Bronchial epithelial cell (primary cell): ENCODE data around the gene UGT1A3. TPM values are rescaled to one million over a fixed set of nuclear protein-coding genes. Genes with fewer than 3 reads are reported as not detected.

ENCODE experiments used
- DNase-seq: peaks from one replicate; pipeline ENCODE4 v3.0.0-alpha.2; 2010; ENCODE audit warnings: low read depth
- FAIRE-seq: peaks from 2 replicates; lab custom pipeline; 2011; peaks lifted over from hg19 to GRCh38; lab: Jason Lieb, UNC
- H3K27me3 ChIP-seq: 2 replicates; pipeline ENCODE4 v1.5.1; 2011; ENCODE audit warnings: low read length; ENCODE audit not compliant: control insufficient read depth, insufficient read depth
- H3K36me3 ChIP-seq: 2 replicates; pipeline ENCODE4 v1.5.1; 2011; ENCODE audit warnings: low read length; ENCODE audit not compliant: control insufficient read depth, insufficient read depth
- H3K4me3 ChIP-seq: 2 replicates; pipeline ENCODE4 v1.5.1; 2011; ENCODE audit warnings: mild to moderate bottlenecking, low read depth, low read length, control low read depth
- total RNA-seq: library from RNA; depleted of rRNA; stranded (reverse); fragments of >200 nt; gene quantifications from 2 replicates; pipeline ENCODE4 v1.2.1, GENCODE V29; 2014
- TF ChIP-seq, protein P1 (sequence below): IDR thresholded peaks from 2 replicates; pipeline ENCODE4 v1.5.1; 2011; ENCODE audit warnings: mild to moderate bottlenecking, moderate library complexity, low read length, control low read depth, inconsistent platforms; ENCODE audit not compliant: insufficient read depth, severe bottlenecking

The UGT1A3 gene
- total RNA-seq, 1 donor from 2014 or later = not detected

DNA sequence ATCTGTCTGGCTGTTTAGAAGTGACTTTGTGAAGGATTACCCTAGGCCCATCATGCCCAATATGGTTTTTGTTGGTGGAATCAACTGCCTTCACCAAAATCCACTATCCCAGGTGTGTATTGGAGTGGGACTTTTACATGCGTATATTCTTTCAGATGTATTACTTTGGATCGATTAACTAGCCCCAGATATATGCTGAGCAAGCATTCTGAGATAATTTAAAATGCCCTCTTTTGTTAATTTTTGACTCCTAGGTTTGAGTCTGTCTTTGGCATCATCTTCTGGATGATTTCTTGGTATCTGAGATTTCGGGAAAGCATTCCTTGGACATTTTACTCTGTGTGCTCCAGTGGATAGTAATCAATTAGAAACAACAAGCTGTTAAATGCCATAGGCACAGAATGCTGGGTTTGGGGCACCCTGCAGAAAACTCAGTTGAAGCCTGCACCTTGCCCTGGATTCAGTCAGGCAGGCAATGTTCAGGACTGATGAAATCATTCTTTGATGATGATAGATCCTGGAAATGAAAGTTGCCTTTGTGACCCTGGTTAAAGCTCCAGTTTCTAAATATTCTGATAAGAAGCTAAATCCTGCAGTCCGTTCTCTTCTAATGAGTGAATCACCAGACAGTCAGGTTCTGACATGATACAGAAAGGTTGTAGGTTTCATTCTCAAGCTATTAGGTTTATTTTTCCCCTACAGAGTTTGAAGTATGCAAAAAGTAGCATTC is 32.4 kb downstream of the UGT1A3 start:
- TF ChIP-seq, protein P1, sequence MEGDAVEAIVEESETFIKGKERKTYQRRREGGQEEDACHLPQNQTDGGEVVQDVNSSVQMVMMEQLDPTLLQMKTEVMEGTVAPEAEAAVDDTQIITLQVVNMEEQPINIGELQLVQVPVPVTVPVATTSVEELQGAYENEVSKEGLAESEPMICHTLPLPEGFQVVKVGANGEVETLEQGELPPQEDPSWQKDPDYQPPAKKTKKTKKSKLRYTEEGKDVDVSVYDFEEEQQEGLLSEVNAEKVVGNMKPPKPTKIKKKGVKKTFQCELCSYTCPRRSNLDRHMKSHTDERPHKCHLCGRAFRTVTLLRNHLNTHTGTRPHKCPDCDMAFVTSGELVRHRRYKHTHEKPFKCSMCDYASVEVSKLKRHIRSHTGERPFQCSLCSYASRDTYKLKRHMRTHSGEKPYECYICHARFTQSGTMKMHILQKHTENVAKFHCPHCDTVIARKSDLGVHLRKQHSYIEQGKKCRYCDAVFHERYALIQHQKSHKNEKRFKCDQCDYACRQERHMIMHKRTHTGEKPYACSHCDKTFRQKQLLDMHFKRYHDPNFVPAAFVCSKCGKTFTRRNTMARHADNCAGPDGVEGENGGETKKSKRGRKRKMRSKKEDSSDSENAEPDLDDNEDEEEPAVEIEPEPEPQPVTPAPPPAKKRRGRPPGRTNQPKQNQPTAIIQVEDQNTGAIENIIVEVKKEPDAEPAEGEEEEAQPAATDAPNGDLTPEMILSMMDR = no peak
- peak; percentile 7 for FAIRE-seq
- peaks cover 4% of the 10 kb centered on the region for H3K36me3 ChIP-seq
- DNase-seq = peak; percentile 91
- H3K4me3 ChIP-seq = no peak overlapping the region
- H3K27me3 ChIP-seq = no peaks in the 10 kb centered on the region

DNA sequence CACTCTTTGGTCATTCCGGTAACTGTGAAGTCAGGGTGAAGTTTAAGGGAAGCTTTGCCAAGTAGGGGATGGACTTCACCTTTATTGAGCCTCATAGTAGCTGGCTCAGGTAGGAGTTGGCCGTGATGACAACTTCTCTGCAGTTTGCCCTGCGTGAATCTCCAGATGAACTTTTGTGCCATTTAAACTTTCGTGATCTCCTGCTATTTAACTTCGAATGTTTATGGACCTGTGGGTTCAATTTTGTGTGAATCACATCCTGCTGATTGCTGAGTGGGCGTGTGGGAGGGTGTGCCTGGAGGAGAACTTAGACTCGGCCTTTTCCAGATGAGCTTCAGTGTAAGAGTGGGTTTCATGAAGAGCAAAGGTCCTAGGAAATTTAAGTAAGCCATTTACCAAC is 35.4 kb downstream of the UGT1A3 start:
- H3K27me3 ChIP-seq = no peaks in the 10 kb centered on the region
- FAIRE-seq = peak; percentile 76
- H3K4me3 ChIP-seq = no peak overlapping the region
- peak; percentile 68 for DNase-seq
- peaks cover 4% of the 10 kb centered on the region for H3K36me3 ChIP-seq
- TF ChIP-seq, protein P1 = no peak

DNA sequence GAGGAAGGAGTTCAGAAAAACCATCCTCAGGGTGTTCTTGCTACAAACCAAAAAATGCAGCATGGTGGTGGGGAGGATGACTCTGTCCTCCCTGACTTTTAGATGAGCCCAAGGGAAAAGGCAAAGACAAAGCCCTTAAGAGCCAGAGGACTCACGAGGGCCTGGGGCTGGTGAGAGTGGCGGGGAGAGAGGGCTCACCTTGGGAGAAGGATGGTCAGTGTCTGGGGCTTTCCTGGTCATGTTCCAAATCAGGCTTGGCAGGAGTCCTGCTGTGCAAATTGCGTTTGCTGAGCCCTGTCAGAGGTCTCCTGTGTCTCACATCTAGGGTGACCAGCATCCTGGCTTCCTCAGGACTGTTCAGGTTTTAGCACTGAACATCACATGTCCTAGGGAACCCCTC is 35.9 kb downstream of the UGT1A3 start:
- Histone ChIP-seq H3K27me3 (no peaks in the 10 kb centered on the region), H3K4me3 (no peak overlapping the region), H3K36me3 (peaks cover 6% of the 10 kb centered on the region)
- peak; percentile 18 for FAIRE-seq
- TF ChIP-seq, protein P1 = no peak
- DNase-seq = no peak

DNA sequence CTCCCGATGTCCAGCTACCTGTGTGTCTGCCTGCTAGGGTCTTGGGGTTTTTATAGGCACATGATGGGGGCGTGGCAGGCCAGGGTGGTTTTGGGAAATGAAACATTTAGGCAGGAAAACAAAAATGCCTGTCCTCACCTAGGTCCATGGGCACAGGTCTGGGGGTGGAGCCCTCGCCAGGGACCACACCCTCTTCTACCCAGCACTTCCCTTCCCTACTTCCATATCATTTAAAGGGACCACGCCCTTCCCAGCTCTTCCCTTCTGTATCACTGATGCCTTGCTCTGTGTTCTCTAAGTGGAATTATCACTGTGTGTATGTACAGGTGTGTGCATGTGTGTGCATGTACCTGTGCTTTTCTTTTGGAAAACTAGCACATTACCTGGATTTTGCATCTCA is 37.6 kb downstream of the UGT1A3 start:
- FAIRE-seq (no peak), DNase-seq (no peak)
- Histone ChIP-seq H3K27me3 (no peaks in the 10 kb centered on the region), H3K4me3 (no peak overlapping the region), H3K36me3 (peaks cover 7% of the 10 kb centered on the region)
- TF ChIP-seq, protein P1 = no peak

DNA sequence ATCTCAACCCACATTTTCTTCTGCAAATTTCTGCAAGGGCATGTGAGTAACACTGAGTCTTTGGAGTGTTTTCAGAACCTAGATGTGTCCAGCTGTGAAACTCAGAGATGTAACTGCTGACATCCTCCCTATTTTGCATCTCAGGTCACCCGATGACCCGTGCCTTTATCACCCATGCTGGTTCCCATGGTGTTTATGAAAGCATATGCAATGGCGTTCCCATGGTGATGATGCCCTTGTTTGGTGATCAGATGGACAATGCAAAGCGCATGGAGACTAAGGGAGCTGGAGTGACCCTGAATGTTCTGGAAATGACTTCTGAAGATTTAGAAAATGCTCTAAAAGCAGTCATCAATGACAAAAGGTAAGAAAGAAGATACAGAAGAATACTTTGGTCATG is 39.2 kb downstream of the UGT1A3 start:
- peaks cover 7% of the 10 kb centered on the region for H3K36me3 ChIP-seq
- H3K4me3 ChIP-seq = no peak overlapping the region
- FAIRE-seq = no peak
- no peaks in the 10 kb centered on the region for H3K27me3 ChIP-seq
- TF ChIP-seq, protein P1 = no peak
- no peak for DNase-seq

DNA sequence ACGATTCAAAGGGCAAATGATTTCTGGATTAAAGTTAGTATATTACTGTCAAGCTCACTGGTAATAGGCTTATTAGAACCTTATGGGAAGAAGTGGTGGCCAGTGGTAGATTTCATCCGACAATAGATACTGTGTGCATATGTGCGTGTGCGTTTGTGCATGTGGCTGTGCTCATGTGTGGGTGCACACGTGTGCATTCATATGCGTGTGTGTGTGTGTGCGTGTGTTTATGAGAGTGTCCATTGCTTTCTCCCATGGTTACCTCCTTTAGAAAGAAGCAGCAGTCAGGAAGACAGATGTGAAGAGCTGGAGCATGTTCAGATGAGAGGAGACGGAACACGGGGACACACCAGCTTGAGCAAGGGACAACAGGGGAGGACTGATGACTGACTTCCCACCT is 40.4 kb downstream of the UGT1A3 start:
- peaks cover 7% of the 10 kb centered on the region for H3K36me3 ChIP-seq
- TF ChIP-seq, protein P1 = no peak
- H3K4me3 ChIP-seq = no peak overlapping the region
- FAIRE-seq = peak; percentile 66
- no peak for DNase-seq
- H3K27me3 ChIP-seq = no peaks in the 10 kb centered on the region
